ENCODE measurements around the gene EXOC3.

- TF ChIP-seq SUZ12 (IDR thresholded peaks at IDR 0.05; ENCODE audit: unreplicated experiment) = no peak
- TF ChIP-seq CTCF (IDR thresholded peaks at IDR 0.05 in 2 of 3, conservative IDR thresholded peaks at IDR 0.05 in 1 of 3; ENCODE audit: control insufficient read depth in 2 of 3, extremely low read depth in 1 of 3, insufficient read depth in 1 of 3, low read depth in 3 of 3, low read length in 3 of 3) = no peak
- TF ChIP-seq ZNF207 (IDR thresholded peaks at IDR 0.05; ENCODE audit: borderline replicate concordance) = no peak
These were observed 10.2 kb downstream of the EXOC3 start for GRCh38 chr5:452978-453710.
